GM21723 (cell line): ENCODE data around the gene TIA1.
"Not testable (repeated sequence)": the region's sequence is repeated elsewhere in the genome, so short reads cannot be mapped to it uniquely, and the experiment has no call there.

Experiments
- ATAC-seq: cut with Tn5 transposase; IDR thresholded peaks from one replicate; pipeline ENCODE4 v1.9.1; 2021; ENCODE audit warnings: mild to moderate bottlenecking, moderate library complexity; ENCODE audit not compliant: unreplicated experiment

The TIA1 gene

DNA sequence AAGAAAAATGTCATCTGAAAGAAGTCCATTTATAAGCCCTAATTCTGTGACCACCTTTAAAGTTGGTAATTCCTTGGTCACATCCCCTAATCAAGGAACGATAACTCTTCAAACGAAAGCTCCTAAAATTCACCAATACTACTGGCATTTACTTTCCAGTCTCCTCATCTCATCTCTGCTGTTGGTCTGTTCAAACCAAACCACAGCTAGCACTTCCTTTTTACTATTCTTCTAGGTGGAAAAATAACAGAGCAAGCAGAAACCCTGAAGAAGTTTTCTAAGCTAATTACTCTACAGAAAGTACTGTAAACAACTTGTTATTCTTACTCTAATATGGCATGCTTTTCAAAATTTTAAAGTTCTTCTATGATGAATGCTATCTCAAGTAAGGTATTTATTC, 21.6 kb downstream of the TIA1 start:
- no peak for ATAC-seq

DNA sequence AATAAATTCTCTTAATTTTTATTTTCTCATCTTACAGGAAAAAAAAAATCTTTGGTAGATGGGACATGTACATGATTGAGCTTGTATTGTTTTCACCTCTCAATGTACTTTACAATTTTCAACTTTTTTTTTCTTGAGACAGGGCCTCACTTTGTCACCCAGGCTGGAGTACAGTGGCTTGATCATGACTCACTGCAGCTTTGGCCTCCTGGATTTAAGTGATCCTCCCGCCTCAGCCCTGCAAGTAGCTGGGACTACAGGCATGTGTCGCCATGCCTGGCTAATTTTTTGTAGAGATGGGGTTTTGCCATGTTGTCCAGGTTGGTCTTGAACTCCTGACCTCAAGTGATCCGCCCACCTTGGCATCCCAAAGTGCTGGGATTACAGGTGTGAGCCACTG, 25.1 kb downstream of the TIA1 start:
- not testable (repeated sequence) for ATAC-seq

- no peak for ATAC-seq
These were observed 33.4 kb downstream of the TIA1 start for GRCh38 chr2:70214953-70215549.

- no peak for ATAC-seq
These were observed 34.1 kb downstream of the TIA1 start for GRCh38 chr2:70214365-70214764.

- no peak for ATAC-seq
These were observed 36.0 kb downstream of the TIA1 start for GRCh38 chr2:70212298-70212932.

GRCh38 chr2:70211595-70211994, 36.8 kb downstream of the TIA1 start:
- ATAC-seq: no peak

- no peak for ATAC-seq
These were observed 44.0 kb downstream of the TIA1 start for GRCh38 chr2:70204452-70204851.

GRCh38 chr2:70203086-70203485, 45.3 kb downstream of the TIA1 start:
- ATAC-seq: no peak

- ATAC-seq: no peak
These were observed 46.1 kb downstream of the TIA1 start for GRCh38 chr2:70202236-70202806.

- ATAC-seq: no peak
These were observed 46.6 kb downstream of the TIA1 start for GRCh38 chr2:70201831-70202230.

GRCh38 chr2:70201225-70201768, 47.1 kb downstream of the TIA1 start:
- no peak for ATAC-seq

GRCh38 chr2:70199320-70199864, 49.0 kb downstream of the TIA1 start:
- ATAC-seq: no peak

GRCh38 chr2:70192516-70192915, 55.9 kb downstream of the TIA1 start:
- no peak for ATAC-seq

DNA sequence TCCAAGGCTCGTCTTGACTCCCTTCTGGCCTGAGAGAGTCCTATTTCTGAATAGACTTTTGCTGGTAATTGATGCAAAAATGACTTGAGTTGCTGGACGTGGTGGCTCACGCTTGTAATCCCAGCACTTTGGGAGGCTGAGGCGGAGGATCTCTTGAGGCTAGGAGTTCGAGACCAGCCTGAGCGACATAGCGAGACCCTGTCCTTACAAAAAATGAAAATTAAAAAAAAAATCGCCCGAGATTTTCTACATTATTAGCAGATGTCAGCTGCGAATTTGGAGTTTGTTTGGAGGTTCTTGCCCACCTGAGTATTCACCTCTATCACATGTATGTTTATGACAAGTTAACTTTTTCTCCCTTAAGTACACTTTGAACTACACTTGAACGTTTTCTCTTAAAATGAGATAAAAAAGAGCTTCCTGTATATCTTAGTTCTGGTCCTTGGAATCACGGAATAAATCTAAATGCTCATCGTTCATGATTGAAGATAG, 57.1 kb downstream of the TIA1 start:
- ATAC-seq: no peak

GRCh38 chr2:70190418-70191243, 57.8 kb downstream of the TIA1 start, which contains the start of gene C2orf42:
Gene C2orf42, minus strand, starts transcription at chr2:70191019. Its CDS starts 9,034 bp downstream, at chr2:70181985.
- peak; percentile 84 for ATAC-seq

DNA sequence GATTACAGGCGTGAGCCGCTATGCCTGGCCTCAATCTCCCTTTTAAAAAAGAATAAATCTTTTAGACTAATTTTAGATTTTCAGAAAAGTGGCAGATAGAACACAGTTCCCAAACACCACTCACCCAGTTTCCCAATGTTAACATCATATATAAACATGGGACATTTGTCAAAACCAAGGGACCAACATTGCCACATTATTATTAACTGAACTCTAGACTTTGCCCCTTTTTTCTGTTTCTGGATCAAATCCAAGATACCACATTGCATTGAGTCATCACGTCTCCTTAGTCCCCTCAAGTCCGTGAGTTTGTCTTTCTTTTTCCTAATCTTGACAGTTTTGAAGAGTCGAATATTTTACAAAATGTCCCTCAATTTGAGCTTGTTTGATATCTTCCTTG, 60.0 kb downstream of the TIA1 start:
- no peak for ATAC-seq

- not testable (repeated sequence) for ATAC-seq
These were observed 61.3 kb downstream of the TIA1 start for GRCh38 chr2:70187170-70187569.

DNA sequence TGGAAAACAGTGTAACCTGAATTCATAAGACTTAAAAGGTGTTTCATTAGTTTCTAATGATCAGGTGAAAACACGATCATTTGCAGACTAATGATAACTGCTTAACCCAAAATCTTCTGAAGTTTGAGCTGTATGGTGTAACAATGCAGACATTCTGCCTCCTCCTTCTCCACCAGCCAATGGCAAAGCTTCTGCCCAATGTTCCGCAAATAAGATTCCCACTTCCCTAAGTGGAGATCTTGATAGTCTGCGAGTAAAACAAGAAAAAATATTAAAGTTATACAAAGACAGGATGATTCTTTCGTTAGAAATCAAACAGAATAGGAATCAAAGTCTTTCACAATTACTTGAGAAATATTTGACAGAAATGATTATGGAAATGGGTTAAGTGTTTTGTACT, 65.7 kb downstream of the TIA1 start:
- no peak for ATAC-seq

- ATAC-seq: peak; percentile 78
These were observed 67.0 kb downstream of the TIA1 start for GRCh38 chr2:70181363-70181956.

DNA sequence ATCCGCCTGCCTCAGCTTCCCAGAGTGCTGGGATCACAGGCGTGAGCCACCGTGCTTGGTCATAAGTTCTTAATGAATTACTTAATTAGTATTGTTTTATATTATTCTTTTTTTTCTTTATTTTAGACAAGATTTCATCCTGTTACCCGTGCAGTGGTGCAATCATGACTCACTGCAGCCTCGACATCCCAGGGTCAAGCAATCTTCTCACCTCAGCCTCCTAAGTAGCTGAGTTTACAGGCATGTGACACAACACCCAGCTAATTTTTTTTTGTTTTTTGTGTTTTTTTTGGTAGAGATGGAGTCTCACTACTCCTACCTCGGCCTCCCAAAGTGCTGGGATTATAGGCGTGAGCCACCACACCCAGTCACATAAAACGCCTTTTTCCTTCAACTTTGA, 74.9 kb downstream of the TIA1 start:
- no peak for ATAC-seq
